ENCODE data around the gene RABEPK.
"Not testable (repeated sequence)": the region's sequence is repeated elsewhere in the genome, so short reads cannot be mapped to it uniquely, and the experiment has no call there.

RABEPK gene

GRCh38 chr9:125200216-125201047 is at the start of gene RABEPK:
RABEPK (plus strand) TSS chr9:125200542; CDS start chr9:125203014, 2,472 bp downstream.
- peak; percentile 91 to 94 for DNase-seq
- no peak for TF ChIP-seq GATA1 (IDR thresholded peaks at IDR 0.05; ENCODE audit: low read depth, low read length)
- TF ChIP-seq POLR2A (IDR thresholded peaks at IDR 0.05; ENCODE audit: low read length): peak; percentile 84

GRCh38 chr9:125151730-125152129 is 48.6 kb upstream of the RABEPK start:
- no peak for DNase-seq
- TF ChIP-seq POLR2A (IDR thresholded peaks at IDR 0.05; ENCODE audit: low read length): no peak

GRCh38 chr9:125153712-125154367 is 46.5 kb upstream of the RABEPK start:
- no peak for TF ChIP-seq GATA1 (IDR thresholded peaks at IDR 0.05; ENCODE audit: low read depth, low read length)
- TF ChIP-seq POLR2A (IDR thresholded peaks at IDR 0.05; ENCODE audit: low read length): no peak
- no peak for DNase-seq

- DNase-seq: no peak
- TF ChIP-seq POLR2A (IDR thresholded peaks at IDR 0.05; ENCODE audit: low read length) (no peak), GATA1 (IDR thresholded peaks at IDR 0.05; ENCODE audit: low read depth, low read length) (no peak)
Observed at GRCh38 chr9:125156551-125156950, 43.8 kb upstream of the RABEPK start.

- TF ChIP-seq GATA1 (IDR thresholded peaks at IDR 0.05; ENCODE audit: low read depth, low read length): no peak
- TF ChIP-seq POLR2A (IDR thresholded peaks at IDR 0.05; ENCODE audit: low read length): no peak
- DNase-seq: no peak
Observed at GRCh38 chr9:125160750-125161149, 39.6 kb upstream of the RABEPK start.

- TF ChIP-seq POLR2A (IDR thresholded peaks at IDR 0.05; ENCODE audit: low read length) (no peak), GATA1 (IDR thresholded peaks at IDR 0.05; ENCODE audit: low read depth, low read length) (no peak)
- DNase-seq: no peak
Observed at GRCh38 chr9:125161284-125161918, 38.9 kb upstream of the RABEPK start.

GRCh38 chr9:125162891-125163290 is 37.5 kb upstream of the RABEPK start:
- DNase-seq: not testable (repeated sequence)

- TF ChIP-seq POLR2A (IDR thresholded peaks at IDR 0.05; ENCODE audit: low read length) (no peak), GATA1 (IDR thresholded peaks at IDR 0.05; ENCODE audit: low read depth, low read length) (no peak)
- DNase-seq: no peak
Observed at GRCh38 chr9:125166762-125167161, 33.6 kb upstream of the RABEPK start.

GRCh38 chr9:125169895-125170294 is 30.4 kb upstream of the RABEPK start:
- TF ChIP-seq GATA1 (IDR thresholded peaks at IDR 0.05; ENCODE audit: low read depth, low read length): no peak
- no peak for TF ChIP-seq POLR2A (IDR thresholded peaks at IDR 0.05; ENCODE audit: low read length)
- no peak for DNase-seq

- TF ChIP-seq POLR2A (IDR thresholded peaks at IDR 0.05; ENCODE audit: low read length) (no peak), GATA1 (IDR thresholded peaks at IDR 0.05; ENCODE audit: low read depth, low read length) (no peak)
Observed at GRCh38 chr9:125172031-125172755, 28.1 kb upstream of the RABEPK start.

GRCh38 chr9:125176636-125177035 is 23.7 kb upstream of the RABEPK start:
- DNase-seq: peak; percentile 18 to 34
- TF ChIP-seq GATA1 (IDR thresholded peaks at IDR 0.05; ENCODE audit: low read depth, low read length): no peak
- no peak for TF ChIP-seq POLR2A (IDR thresholded peaks at IDR 0.05; ENCODE audit: low read length)

More at GRCh38 chr9:125172031-125172755, 28.1 kb upstream of the RABEPK start:
- DNase-seq: no peak

- no peak for DNase-seq
- no peak for TF ChIP-seq GATA1 (IDR thresholded peaks at IDR 0.05; ENCODE audit: low read depth, low read length)
- no peak for TF ChIP-seq POLR2A (IDR thresholded peaks at IDR 0.05; ENCODE audit: low read length)
Observed at GRCh38 chr9:125177888-125178287, 22.5 kb upstream of the RABEPK start.

GRCh38 chr9:125179776-125180175 is 20.6 kb upstream of the RABEPK start:
- not testable (repeated sequence) for DNase-seq

GRCh38 chr9:125180876-125181275 is 19.5 kb upstream of the RABEPK start:
- TF ChIP-seq GATA1 (IDR thresholded peaks at IDR 0.05; ENCODE audit: low read depth, low read length) (no peak), POLR2A (IDR thresholded peaks at IDR 0.05; ENCODE audit: low read length) (no peak)
- no peak for DNase-seq

GRCh38 chr9:125181756-125182155 is 18.6 kb upstream of the RABEPK start:
- not testable (repeated sequence) for DNase-seq

Measured in erythroblast (primary cell).